ENCODE results near the gene MS4A10. TPM values are rescaled to one million over a fixed set of nuclear protein-coding genes. Genes with fewer than 3 reads are reported as not detected.

The MS4A10 gene
- total and polyA plus RNA-seq, 2 of the 8 experiments (the other 6 are each of a cell fraction or from before 2014, with no cell fraction given), result not detected

DNA sequence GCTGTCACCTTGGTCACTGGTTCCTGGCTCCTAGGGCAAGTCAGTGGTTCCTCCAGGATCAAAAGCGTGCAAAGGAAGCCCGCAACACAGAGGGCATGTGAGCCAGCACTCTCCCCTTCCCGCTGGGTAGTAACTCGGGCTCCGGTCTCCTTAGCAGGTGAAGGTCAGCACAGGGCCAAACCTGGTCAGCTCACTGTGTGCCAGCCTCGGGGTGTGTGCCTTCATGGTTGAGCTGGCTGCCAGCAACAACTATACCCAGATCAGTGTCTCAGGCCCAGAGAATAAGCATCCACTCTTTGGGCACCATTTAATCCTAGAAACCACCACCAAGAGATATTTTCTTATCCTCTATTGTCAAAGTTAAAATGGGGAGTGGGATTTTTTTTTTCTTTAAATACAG lies 40.7 kb downstream of the MS4A10 start:
- ChIA-PET POLR2A (ENCODE audit: partially characterized antibody) (interaction anchor here (0.6 kb wide), 1 partner anchor 79 kb away, joined by 3 read pairs; no protein-coding TSS in a partner anchor), CTCF (ENCODE audit: partially characterized antibody) (interaction anchor here (0.6 to 18.0 kb wide), 4 partner anchors 50 to 71 kb away, joined by 4 to 522 read pairs (median 4); partner anchors contain the start of gene PRPF19)
- Histone ChIP-seq H4K8ac (ENCODE audit: extremely low read depth, insufficient read depth, low read length) (no peak overlapping the region), H2BK15ac (ENCODE audit: low read length) (no peak overlapping the region), H3K79me1 (ENCODE audit: low read depth, low read length) (no peaks in the 10 kb centered on the region), H2AK5ac (ENCODE audit: low read depth, low read length) (no peak overlapping the region), H2BK20ac (ENCODE audit: low read length) (no peak overlapping the region), H3K4me3 (ENCODE audit: extremely low read depth in 1 of 4, insufficient read depth in 2 of 4, low read depth in 3 of 4, low read length in 4 of 4) (no peak overlapping the region), H3K36me3 (ENCODE audit: control insufficient read depth in 2 of 4, insufficient read depth in 4 of 4, low read length in 3 of 4) (no peaks in the 10 kb centered on the region), H3K4ac (replicated peaks; ENCODE audit: insufficient read length, low read depth, low read length) (no peak overlapping the region), H4K91ac (replicated peaks; ENCODE audit: insufficient read length, low read length) (no peak overlapping the region), H3K27ac (ENCODE audit: low read depth, low read length) (no peak overlapping the region), H3K4me1 (replicated peaks in 1 of 4; ENCODE audit: control insufficient read depth in 3 of 4, insufficient read depth in 4 of 4, low read length in 3 of 4) (no peaks in the 10 kb centered on the region), H3K4me2 (ENCODE audit: insufficient read depth in 1 of 2, low read depth in 2 of 2, low read length in 2 of 2) (no peak overlapping the region), H3K23ac (ENCODE audit: insufficient read length) (no peak overlapping the region), H3K9me3 (ENCODE audit: insufficient read depth in 2 of 2, low read depth in 1 of 2, low read length in 1 of 2) (no peaks in the 10 kb centered on the region), H3K9ac (replicated peaks in 1 of 4; ENCODE audit: extremely low read depth in 1 of 4, low read depth in 3 of 4, low read length in 3 of 4) (no peak overlapping the region), H2BK120ac (replicated peaks; ENCODE audit: low read depth, low read length) (no peak overlapping the region), H2AFZ (ENCODE audit: low read length) (no peak overlapping the region), H2BK5ac (ENCODE audit: low read depth, low read length) (no peak overlapping the region), H3K27me3 (replicated peaks in 1 of 4; ENCODE audit: control insufficient read depth in 3 of 4, extremely low read depth in 1 of 4, insufficient read depth in 3 of 4, low read length in 3 of 4) (no peaks in the 10 kb centered on the region; a peak in 1 of 7 replicates), H3K18ac (ENCODE audit: extremely low read depth, low read length) (no peak overlapping the region), H3K79me2 (ENCODE audit: control insufficient read depth in 1 of 2, insufficient read depth in 2 of 2, low read length in 2 of 2) (no peaks in the 10 kb centered on the region), H3K23me2 (ENCODE audit: low read depth, low read length) (no peaks in the 10 kb centered on the region), H4K20me1 (replicated peaks in 1 of 2; ENCODE audit: control insufficient read depth in 1 of 2, insufficient read depth in 2 of 2, low read length in 2 of 2) (peaks cover 0 to 2% of the 10 kb centered on the region in 2 experiments), H3K14ac (ENCODE audit: insufficient read length) (no peak overlapping the region), H2BK12ac (ENCODE audit: low read depth, low read length) (no peak overlapping the region), H4K5ac (ENCODE audit: insufficient read length, low read depth, low read length) (no peak overlapping the region), H3K56ac (replicated peaks; ENCODE audit: insufficient read length, low read depth, low read length) (no peak overlapping the region)
- 76% methylated on average over 6 of the region's 6 CpGs; no CpG with 5 or more reads in 1 of the 2 experiments for WGBS, 2 experiments (ENCODE audit: extremely low coverage in 1 of 2, insufficient coverage in 1 of 2, insufficient read length in 1 of 2, insufficient replicate concordance in 2 of 2, low coverage in 1 of 2, low lambda C conversion rate in 2 of 2, missing lambda C conversion rate in 1 of 2)
- TF ChIP-seq TCF12 (IDR thresholded peaks at IDR 0.05; ENCODE audit: low read depth, low read length) (no peak), FOSL1 (IDR thresholded peaks at IDR 0.05; ENCODE audit: insufficient read depth, low read depth, low read length) (no peak), PHF8 (conservative IDR thresholded peaks at IDR 0.05; ENCODE audit: low read depth, low read length) (no peak), EZH2 (IDR thresholded peaks at IDR 0.05; ENCODE audit: low read depth, low read length, severe bottlenecking) (no peak), GTF2F1 (IDR thresholded peaks at IDR 0.05; ENCODE audit: borderline replicate concordance, low read depth, low read length) (no peak), CBX8 (IDR thresholded peaks at IDR 0.05; ENCODE audit: borderline replicate concordance, low read depth, low read length) (no peak), CREB1 (IDR thresholded peaks at IDR 0.05) (no peak), KDM4A (IDR thresholded peaks at IDR 0.05; ENCODE audit: low read depth, low read length, severe bottlenecking) (no peak), RNF2 (IDR thresholded peaks at IDR 0.05; ENCODE audit: borderline replicate concordance, low read depth, low read length, missing control alignments, poor library complexity, severe bottlenecking) (no peak)
- TF ChIP-seq, protein P1, sequence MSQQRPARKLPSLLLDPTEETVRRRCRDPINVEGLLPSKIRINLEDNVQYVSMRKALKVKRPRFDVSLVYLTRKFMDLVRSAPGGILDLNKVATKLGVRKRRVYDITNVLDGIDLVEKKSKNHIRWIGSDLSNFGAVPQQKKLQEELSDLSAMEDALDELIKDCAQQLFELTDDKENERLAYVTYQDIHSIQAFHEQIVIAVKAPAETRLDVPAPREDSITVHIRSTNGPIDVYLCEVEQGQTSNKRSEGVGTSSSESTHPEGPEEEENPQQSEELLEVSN (IDR thresholded peaks at IDR 0.05), result no peak
- FAIRE-seq (no peak), DNase-seq (ENCODE audit: low read depth in 1 of 2, low spot score in 2 of 2) (no peak)

All from H1 (cell line).